HEK293 (cell line): ENCODE results near the gene NAV2.

Experiments
- CTCF ChIP-seq: fragments of 450-650 bp; formaldehyde crosslinking; IDR thresholded peaks from 2 replicates; pipeline ENCODE4 v1.5.1; 2016; ENCODE audit warnings: missing biosample characterization, missing genetic modification characterization
- PBX3 ChIP-seq: sonication (generic); formaldehyde crosslinking; IDR thresholded peaks from 2 replicates; pipeline ENCODE4 v1.8.1; 2022; ENCODE audit warnings: mild to moderate bottlenecking, moderate library complexity, missing genetic modification reagents
- REST ChIP-seq: fragments of 450-650 bp; formaldehyde crosslinking; IDR thresholded peaks from 2 replicates; pipeline ENCODE4 v1.5.1; 2016; ENCODE audit warnings: missing biosample characterization, missing genetic modification characterization
- ZNF280D ChIP-seq: fragments of 450-650 bp; formaldehyde crosslinking; IDR thresholded peaks from 2 replicates; pipeline ENCODE4 v1.5.1; 2016; ENCODE audit warnings: missing biosample characterization, missing genetic modification characterization
- ZNF670 ChIP-seq: fragments of 450-650 bp; formaldehyde crosslinking; IDR thresholded peaks from 2 replicates; pipeline ENCODE4 v1.5.1; 2016; ENCODE audit warnings: missing biosample characterization, missing genetic modification characterization, low read depth

GRCh38 chr11:20102397-20102796 is 389.8 kb downstream of the NAV2 start:
- TF ChIP-seq ZNF280D = no peak
- no peak for TF ChIP-seq ZNF670 (tag by site-specific recombination)
- no peak for TF ChIP-seq CTCF (tag by site-specific recombination)
- TF ChIP-seq PBX3 (CRISPR knock-in tag) = no peak
- no peak for TF ChIP-seq REST (tag by site-specific recombination)
